ENCODE results near the gene VGLL4. TPM values are rescaled to one million over a fixed set of nuclear protein-coding genes. Genes with fewer than 3 reads are reported as not detected.

The VGLL4 gene
- polyA plus RNA-seq, 3 donors = 96.2 to 115 (median 106) TPM

- no peak for DNase-seq
Measured at GRCh38 chr3:11660242-11660641, 16.5 kb upstream of the VGLL4 start.

- no peak for DNase-seq
Measured at GRCh38 chr3:11658180-11658579, 14.5 kb upstream of the VGLL4 start.

GRCh38 chr3:11655196-11655928 lies 11.6 kb upstream of the VGLL4 start:
- no peak for DNase-seq

- DNase-seq = no peak
Measured at GRCh38 chr3:11654166-11654565, 10.5 kb upstream of the VGLL4 start.

- DNase-seq = no peak
Measured at GRCh38 chr3:11653298-11654055, 9.8 kb upstream of the VGLL4 start.

GRCh38 chr3:11651900-11652299 lies 8.2 kb upstream of the VGLL4 start:
- no peak for DNase-seq

- DNase-seq = no peak
Measured at GRCh38 chr3:11651477-11651876, 7.8 kb upstream of the VGLL4 start.

GRCh38 chr3:11650391-11650790 lies 6.7 kb upstream of the VGLL4 start:
- no peak for DNase-seq

GRCh38 chr3:11648735-11649134 lies 5.0 kb upstream of the VGLL4 start:
- DNase-seq = no peak

- DNase-seq = no peak
Measured at GRCh38 chr3:11643201-11643603, 513 bp downstream of the VGLL4 start.

GRCh38 chr3:11642431-11643191 lies 1.1 kb downstream of the VGLL4 start:
- peak; percentile 77 for DNase-seq

GRCh38 chr3:11641683-11642430 lies 1.9 kb downstream of the VGLL4 start:
- DNase-seq = no peak

- no peak for DNase-seq
Measured at GRCh38 chr3:11641316-11641682, 2.4 kb downstream of the VGLL4 start.

GRCh38 chr3:11640009-11640673 lies 3.6 kb downstream of the VGLL4 start:
- DNase-seq = no peak

GRCh38 chr3:11638495-11639358 lies 5.0 kb downstream of the VGLL4 start:
- no peak for DNase-seq

GRCh38 chr3:11637901-11638458 lies 5.7 kb downstream of the VGLL4 start:
- DNase-seq = no peak

- DNase-seq = no peak
Measured at GRCh38 chr3:11636394-11636770, 7.3 kb downstream of the VGLL4 start.

- DNase-seq = no peak
Measured at GRCh38 chr3:11635680-11636393, 7.9 kb downstream of the VGLL4 start.

GRCh38 chr3:11634974-11635612 lies 8.6 kb downstream of the VGLL4 start:
- no peak for DNase-seq
